ENCODE results near the gene NKD1. TPM values are rescaled to one million over a fixed set of nuclear protein-coding genes. Genes with fewer than 3 reads are reported as not detected.

The NKD1 gene
- total RNA-seq, 1 experiment from 2014 or later: 11.4 TPM

- Histone ChIP-seq H3K27me3 (ENCODE audit: insufficient read depth, low read length) (no peaks in the 10 kb centered on the region), H3K4me2 (ENCODE audit: low read length) (no peak overlapping the region), H4K20me1 (ENCODE audit: insufficient read depth) (no peaks in the 10 kb centered on the region), H3K4me3 (replicated peaks in 1 of 2; ENCODE audit: low read depth in 1 of 2, low read length in 2 of 2) (no peak overlapping the region), H3K9me3 (ENCODE audit: control insufficient read depth in 1 of 2, insufficient read depth in 1 of 2, low read depth in 1 of 2, low read length in 2 of 2) (no peaks in the 10 kb centered on the region), H3K9ac (ENCODE audit: low read length) (no peak overlapping the region), H3K27ac (ENCODE audit: low read depth, low read length) (no peak overlapping the region), H3K79me2 (ENCODE audit: insufficient read depth, low read length) (no peaks in the 10 kb centered on the region), H3K36me3 (ENCODE audit: control insufficient read depth in 1 of 2, insufficient read depth in 2 of 2, low read length in 2 of 2) (no peaks in the 10 kb centered on the region), H3K4me1 (ENCODE audit: control insufficient read depth in 1 of 2, insufficient read depth in 2 of 2, low read length in 2 of 2) (peaks cover 6 to 15% of the 10 kb centered on the region in 2 experiments), H3K9me2 (ENCODE audit: insufficient read depth) (no peaks in the 10 kb centered on the region), H2AFZ (ENCODE audit: low read depth, low read length, poor library complexity, severe bottlenecking) (no peak overlapping the region)
- no peak for ATAC-seq
- ChIA-PET POLR2A (no interaction called here), CTCF (no interaction called here), RAD21 (ENCODE audit: low non-redundant PET in 1 of 2, low total read pairs in 2 of 2, uncharacterized antibody in 2 of 2, unreplicated experiment in 2 of 2) (no interaction called here)
- TF ChIP-seq EGR1 (IDR thresholded peaks at IDR 0.05; ENCODE audit: low read depth) (no peak), POLR2A (IDR thresholded peaks at IDR 0.05; ENCODE audit: borderline replicate concordance, extremely low read depth, insufficient read depth, insufficient read length) (no peak), JUND (IDR thresholded peaks at IDR 0.05) (no peak), CEBPB (IDR thresholded peaks at IDR 0.05; ENCODE audit: low read depth) (no peak), EZH2 (IDR thresholded peaks at IDR 0.05) (no peak), SIN3A (IDR thresholded peaks at IDR 0.05; ENCODE audit: low read depth) (no peak), FOSL1 (IDR thresholded peaks at IDR 0.05; ENCODE audit: low read depth) (no peak), ZNF274 (IDR thresholded peaks at IDR 0.05; ENCODE audit: low read depth, low read length) (no peak)
- no peak for DNase-seq (ENCODE audit: low read depth, low spot score)
- intact Hi-C loops (cut with micrococcal nuclease): no loop called here
- no TSS peak for BruUV-seq (replicated peaks)
These were observed 73.8 kb downstream of the NKD1 start for GRCh38 chr16:50622029-50622428.

GRCh38 chr16:50622643-50623369 lies 74.6 kb downstream of the NKD1 start:
- DNase-seq (ENCODE audit: low read depth, low spot score) (no peak), ATAC-seq (no peak)
- intact Hi-C loops (cut with micrococcal nuclease): no loop called here
- TF ChIP-seq SIN3A (IDR thresholded peaks at IDR 0.05; ENCODE audit: low read depth) (no peak), ZBTB33 (IDR thresholded peaks at IDR 0.05; ENCODE audit: extremely low read depth, insufficient replicate concordance, low read length) (no peak), JUND (IDR thresholded peaks at IDR 0.05) (no peak), SRF (IDR thresholded peaks at IDR 0.05; ENCODE audit: low read depth) (no peak), EGR1 (IDR thresholded peaks at IDR 0.05; ENCODE audit: low read depth) (no peak), REST (IDR thresholded peaks at IDR 0.05; ENCODE audit: low read depth) (no peak), EZH2phosphoT487 (IDR thresholded peaks at IDR 0.05; ENCODE audit: borderline replicate concordance) (no peak), ATF3 (IDR thresholded peaks at IDR 0.05) (no peak), CBX3 (IDR thresholded peaks at IDR 0.05; ENCODE audit: low read depth) (no peak)
- Histone ChIP-seq H3K27ac (ENCODE audit: low read depth, low read length) (no peak overlapping the region), H3K79me2 (ENCODE audit: insufficient read depth, low read length) (no peaks in the 10 kb centered on the region), H2AFZ (ENCODE audit: low read depth, low read length, poor library complexity, severe bottlenecking) (no peak overlapping the region), H3K4me3 (replicated peaks in 1 of 2; ENCODE audit: low read depth in 1 of 2, low read length in 2 of 2) (no peak overlapping the region), H3K9ac (ENCODE audit: low read length) (no peak overlapping the region), H3K36me3 (ENCODE audit: control insufficient read depth in 1 of 2, insufficient read depth in 2 of 2, low read length in 2 of 2) (no peaks in the 10 kb centered on the region), H3K4me2 (ENCODE audit: low read length) (no peak overlapping the region), H4K20me1 (ENCODE audit: insufficient read depth) (no peaks in the 10 kb centered on the region), H3K27me3 (ENCODE audit: insufficient read depth, low read length) (no peaks in the 10 kb centered on the region), H3K4me1 (ENCODE audit: control insufficient read depth in 1 of 2, insufficient read depth in 2 of 2, low read length in 2 of 2) (peaks cover 0 to 7% of the 10 kb centered on the region in 2 experiments; a peak in 1 of 4 replicates), H3K9me3 (ENCODE audit: control insufficient read depth in 1 of 2, insufficient read depth in 1 of 2, low read depth in 1 of 2, low read length in 2 of 2) (no peaks in the 10 kb centered on the region), H3K9me2 (ENCODE audit: insufficient read depth) (no peaks in the 10 kb centered on the region)
- POLR2A ChIA-PET: no interaction called here
- RAD21 ChIA-PET (ENCODE audit: low non-redundant PET in 1 of 2, low total read pairs in 2 of 2, uncharacterized antibody in 2 of 2, unreplicated experiment in 2 of 2): no interaction called here
- no TSS peak for BruUV-seq (replicated peaks)
- CTCF ChIA-PET: no interaction called here
